ENCODE results near the gene IMP4. TPM values are rescaled to one million over a fixed set of nuclear protein-coding genes. Genes with fewer than 3 reads are reported as not detected.

Gene IMP4, protein sequence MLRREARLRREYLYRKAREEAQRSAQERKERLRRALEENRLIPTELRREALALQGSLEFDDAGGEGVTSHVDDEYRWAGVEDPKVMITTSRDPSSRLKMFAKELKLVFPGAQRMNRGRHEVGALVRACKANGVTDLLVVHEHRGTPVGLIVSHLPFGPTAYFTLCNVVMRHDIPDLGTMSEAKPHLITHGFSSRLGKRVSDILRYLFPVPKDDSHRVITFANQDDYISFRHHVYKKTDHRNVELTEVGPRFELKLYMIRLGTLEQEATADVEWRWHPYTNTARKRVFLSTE
- total RNA-seq: 69.9 and 117 TPM in 2 replicates

DNA sequence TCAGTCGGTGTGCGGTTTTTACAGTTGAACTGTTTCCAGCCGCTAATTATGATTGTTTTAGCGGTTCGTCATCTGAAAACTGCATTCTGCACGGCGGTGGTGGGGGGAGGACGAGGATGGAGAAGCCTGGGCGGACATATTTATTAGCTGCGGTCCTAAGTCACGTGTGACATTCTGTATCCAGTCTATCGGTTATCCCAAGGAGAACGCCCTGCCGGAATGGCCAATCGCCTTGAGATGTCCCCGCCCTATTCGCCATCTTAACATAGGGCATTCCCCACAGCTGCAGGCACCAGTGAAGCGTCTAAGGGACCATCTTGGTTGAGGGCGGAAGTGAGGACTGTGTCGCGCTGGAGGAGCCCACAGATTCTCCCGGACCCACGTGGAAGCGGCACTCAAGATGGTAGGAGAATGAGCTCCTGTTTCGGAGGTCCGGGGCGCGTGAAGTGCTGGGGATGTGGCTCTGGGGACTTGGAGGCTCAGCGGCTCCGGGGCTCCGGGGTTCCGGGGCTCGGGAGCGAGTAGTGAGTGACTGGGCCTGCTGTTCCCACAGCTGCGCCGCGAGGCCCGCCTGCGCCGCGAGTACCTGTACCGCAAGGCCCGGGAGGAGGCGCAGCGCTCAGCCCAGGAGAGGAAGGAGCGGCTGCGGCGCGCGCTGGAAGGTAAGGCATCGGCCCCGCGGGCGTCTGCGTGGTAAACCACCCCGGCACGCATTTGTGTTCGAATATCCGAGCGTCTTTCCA, at the start of gene IMP4:
TSS of gene IMP4 (plus strand) at position 365 of the 743 bp plus-strand sequence. CDS start at position 401, 36 bp downstream.

DNA sequence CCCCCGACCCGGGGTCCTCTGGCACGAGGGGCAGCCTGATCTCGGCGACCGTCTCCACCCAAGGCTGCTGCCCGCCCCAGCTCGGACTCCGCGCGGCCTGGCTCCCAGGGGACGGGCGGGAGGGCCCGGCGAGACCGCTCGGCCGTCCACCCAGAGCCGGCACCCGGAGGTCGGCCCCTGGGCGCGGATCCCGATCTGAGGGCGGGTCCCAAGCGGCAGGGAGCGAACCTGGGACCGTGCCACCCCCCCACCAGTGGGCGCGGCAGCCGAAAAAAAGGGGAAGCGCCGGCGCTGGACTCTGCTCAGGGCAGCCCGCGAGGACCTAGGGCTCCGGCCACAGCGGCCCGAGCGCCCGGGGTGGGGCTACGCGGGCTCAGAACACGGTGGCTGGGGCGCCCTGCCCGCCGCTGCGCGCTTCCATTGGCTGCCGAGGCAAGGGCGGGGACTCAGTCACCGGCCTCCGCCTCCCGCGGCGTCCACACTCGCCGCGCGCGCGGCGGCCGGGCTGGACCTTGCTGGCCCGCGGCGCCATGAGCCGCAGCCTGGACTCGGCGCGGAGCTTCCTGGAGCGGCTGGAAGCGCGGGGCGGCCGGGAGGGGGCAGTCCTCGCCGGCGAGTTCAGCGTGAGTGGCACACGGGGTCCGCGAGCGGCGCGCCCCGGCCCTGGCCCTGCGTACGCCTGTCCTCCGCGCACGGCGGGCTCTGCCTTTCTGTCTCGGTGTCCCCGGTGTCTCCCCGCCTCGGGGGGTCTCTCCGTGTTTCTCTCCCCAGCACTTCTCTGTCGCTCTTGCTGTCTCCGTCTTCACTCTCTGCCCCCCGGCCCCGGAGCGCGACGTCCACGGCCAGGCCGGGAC, 13.1 kb downstream of the IMP4 start, which contains the start of gene PTPN18:
TSS of gene PTPN18 (plus strand) at position 479 of the 854 bp plus-strand sequence. CDS start at position 531, 52 bp downstream.

Other genes with a start within 250 kb of the IMP4 start
- not detected in 2 replicates for gene POTEF, start 213.7 kb upstream of the IMP4 start, total RNA-seq
- gene CCDC74B, start 197.8 kb upstream of the IMP4 start, total RNA-seq: 5.0 TPM in 2 replicates
- 19.7 and 26.6 TPM in 2 replicates for gene SMPD4, start 161.3 kb upstream of the IMP4 start, total RNA-seq
- gene MZT2B, start 160.6 kb upstream of the IMP4 start, total RNA-seq: 90.1 and 98.1 TPM in 2 replicates
- not detected in 2 replicates for gene TUBA3E, start 144.5 kb upstream of the IMP4 start, total RNA-seq
- gene PTPN18, start 13.2 kb downstream of the IMP4 start, total RNA-seq: 15.7 and 17.7 TPM in 2 replicates
- gene POTEI, start 166.4 kb downstream of the IMP4 start, total RNA-seq: not detected in 2 replicates
- not detected in 2 replicates for gene CFC1B, start 178.3 kb downstream of the IMP4 start, total RNA-seq